ENCODE data around the gene EFCAB5. TPM values are rescaled to one million over a fixed set of nuclear protein-coding genes. Genes with fewer than 3 reads are reported as not detected.

Gene EFCAB5
- total and polyA plus RNA-seq, 2 donors from 2014 or later = 1.4 TPM; not detected in 1

DNA sequence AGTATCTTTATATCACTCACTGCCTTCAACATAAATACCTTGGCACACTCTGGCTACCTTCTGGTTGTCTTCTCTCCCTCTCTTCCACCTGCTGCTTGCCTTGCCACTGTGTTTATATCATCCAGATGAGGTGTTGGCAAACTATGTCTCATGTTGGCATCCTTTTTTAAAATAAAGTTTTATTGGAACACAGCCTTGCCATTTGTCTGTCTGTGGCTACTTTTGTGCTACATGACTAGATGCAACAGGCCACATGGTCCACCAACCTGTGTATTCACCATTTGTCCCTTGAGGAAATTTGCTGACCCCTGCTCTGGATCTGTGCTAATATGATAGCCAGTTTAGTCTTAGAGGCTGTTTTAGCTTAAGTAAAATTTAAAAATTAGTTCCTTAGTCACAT is 212.0 kb downstream of the EFCAB5 start:
- no peak for FAIRE-seq

DNA sequence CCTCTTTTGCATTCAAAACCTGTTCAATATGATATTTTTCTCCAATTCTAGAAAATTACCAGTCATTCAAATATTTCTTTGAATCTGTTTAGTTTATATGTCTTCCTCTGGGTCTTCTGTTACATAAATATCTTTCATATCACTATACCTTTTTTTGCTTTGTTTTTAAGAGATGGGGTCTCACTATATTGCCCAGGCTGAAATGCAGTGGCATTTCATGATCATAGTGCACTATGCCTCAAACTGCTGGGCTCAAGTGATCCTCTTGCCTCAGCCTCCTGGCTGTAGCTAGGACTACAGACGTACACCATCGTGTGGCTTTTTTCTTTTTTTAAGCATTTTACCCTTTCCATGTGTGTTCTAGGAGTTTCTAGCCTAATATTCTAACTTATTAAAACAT is 214.0 kb downstream of the EFCAB5 start:
- Histone ChIP-seq H3K36me3 (ENCODE audit: control insufficient read depth in 2 of 3, insufficient read depth in 3 of 3, low read length in 3 of 3) (peaks cover 0 to 2% (median 0%) of the 10 kb centered on the region in 3 donors), H3K27ac (ENCODE audit: low read depth in 2 of 2, low read length in 2 of 2) (no peak overlapping the region), H3K9ac (ENCODE audit: low read length in 3 of 3) (no peak overlapping the region), H3K27me3 (ENCODE audit: control insufficient read depth, insufficient read depth, low read length) (no peaks in the 10 kb centered on the region), H3K4me1 (ENCODE audit: control insufficient read depth in 2 of 3, insufficient read depth in 2 of 3, low read depth in 1 of 3, low read length in 3 of 3) (no peaks in the 10 kb centered on the region), H3K9me3 (ENCODE audit: control insufficient read depth in 2 of 3, insufficient read depth in 1 of 3, low read length in 3 of 3) (peaks cover 0 to 7% (median 1%) of the 10 kb centered on the region in 3 donors), H3K4me3 (ENCODE audit: low read length in 3 of 3) (no peak overlapping the region)
- no peak for DNase-seq
- TF ChIP-seq, protein P1, sequence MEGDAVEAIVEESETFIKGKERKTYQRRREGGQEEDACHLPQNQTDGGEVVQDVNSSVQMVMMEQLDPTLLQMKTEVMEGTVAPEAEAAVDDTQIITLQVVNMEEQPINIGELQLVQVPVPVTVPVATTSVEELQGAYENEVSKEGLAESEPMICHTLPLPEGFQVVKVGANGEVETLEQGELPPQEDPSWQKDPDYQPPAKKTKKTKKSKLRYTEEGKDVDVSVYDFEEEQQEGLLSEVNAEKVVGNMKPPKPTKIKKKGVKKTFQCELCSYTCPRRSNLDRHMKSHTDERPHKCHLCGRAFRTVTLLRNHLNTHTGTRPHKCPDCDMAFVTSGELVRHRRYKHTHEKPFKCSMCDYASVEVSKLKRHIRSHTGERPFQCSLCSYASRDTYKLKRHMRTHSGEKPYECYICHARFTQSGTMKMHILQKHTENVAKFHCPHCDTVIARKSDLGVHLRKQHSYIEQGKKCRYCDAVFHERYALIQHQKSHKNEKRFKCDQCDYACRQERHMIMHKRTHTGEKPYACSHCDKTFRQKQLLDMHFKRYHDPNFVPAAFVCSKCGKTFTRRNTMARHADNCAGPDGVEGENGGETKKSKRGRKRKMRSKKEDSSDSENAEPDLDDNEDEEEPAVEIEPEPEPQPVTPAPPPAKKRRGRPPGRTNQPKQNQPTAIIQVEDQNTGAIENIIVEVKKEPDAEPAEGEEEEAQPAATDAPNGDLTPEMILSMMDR (IDR thresholded peaks at IDR 0.05; ENCODE audit: borderline replicate concordance, extremely low read depth, insufficient read depth) = no peak
- intact Hi-C loops (cut with DNase I) = no loop called here
- FAIRE-seq = no peak

More for the DNA sequence above, 212.0 kb downstream of the EFCAB5 start:
- no peaks in the 10 kb centered on the region for H3K4me1 ChIP-seq (ENCODE audit: control insufficient read depth in 2 of 3, insufficient read depth in 2 of 3, low read depth in 1 of 3, low read length in 3 of 3)
- intact Hi-C loops (cut with DNase I) = no loop called here
- no peaks in the 10 kb centered on the region for H3K27me3 ChIP-seq (ENCODE audit: control insufficient read depth, insufficient read depth, low read length)
- TF ChIP-seq, protein P1 (IDR thresholded peaks at IDR 0.05; ENCODE audit: borderline replicate concordance, extremely low read depth, insufficient read depth) = no peak
- no peak overlapping the region for H3K9ac ChIP-seq (ENCODE audit: low read length in 3 of 3)
- peaks cover 0 to 2% (median 0%) of the 10 kb centered on the region in 3 donors for H3K36me3 ChIP-seq (ENCODE audit: control insufficient read depth in 2 of 3, insufficient read depth in 3 of 3, low read length in 3 of 3)
- no peak overlapping the region for H3K4me3 ChIP-seq (ENCODE audit: low read length in 3 of 3)
- no peak overlapping the region for H3K27ac ChIP-seq (ENCODE audit: low read depth in 2 of 2, low read length in 2 of 2)
- DNase-seq = no peak
- peaks cover 0 to under 1% (median 0%) of the 10 kb centered on the region in 3 donors for H3K9me3 ChIP-seq (ENCODE audit: control insufficient read depth in 2 of 3, insufficient read depth in 1 of 3, low read length in 3 of 3)

Small RNA genes lying within 50 kb of the gene (microRNA-seq; reads per million reads assigned to microRNA genes)
- gene MIR423 = not detected

Other genes with a start within 250 kb of the EFCAB5 start
- 62.5 TPM for gene SSH2, start 11.4 kb upstream of the EFCAB5 start, total RNA-seq
- 19.7 TPM for gene SSH2, start 11.4 kb upstream of the EFCAB5 start, polyA plus RNA-seq (ENCODE audit: insufficient read depth, low read depth, low replicate concordance)
- gene NSRP1, start 175.2 kb downstream of the EFCAB5 start, total RNA-seq = 40.2 TPM
- 17.2 TPM for gene NSRP1, start 175.2 kb downstream of the EFCAB5 start, polyA plus RNA-seq (ENCODE audit: insufficient read depth, low read depth, low replicate concordance)